K562 (cell line): ENCODE results near the gene FTSJ1. TPM values are rescaled to one million over a fixed set of nuclear protein-coding genes. Genes with fewer than 3 reads are reported as not detected.
A peak's percentile ranks its signal among the peaks of the same experiment; 100 is the strongest.

Experiments used
- BRF1 ChIP-seq: IDR thresholded peaks from 3 replicates; pipeline ENCODE4 v1.6.1; 2011; ENCODE audit warnings: borderline replicate concordance, mild to moderate bottlenecking; ENCODE audit not compliant: insufficient read length; ENCODE audit errors: extremely low read depth
- CTBP1 ChIP-seq: fragments of 450-650 bp; IDR thresholded peaks from 2 replicates; pipeline ENCODE4 v1.6.1; 2016; ENCODE audit warnings: borderline replicate concordance
- CTCF ChIP-seq, 3 experiments: IDR thresholded peaks in 2 of 3; conservative IDR thresholded peaks in 1 of 3; 2 replicates each; pipeline ENCODE4 v1.5.1; 2011 to 2012; ENCODE audit warnings: low read length in 3 of 3, mild to moderate bottlenecking in 3 of 3, control low read depth in 2 of 3, improper control_type of control experiment in 1 of 3, inconsistent platforms in 1 of 3, low read depth in 1 of 3, mixed read lengths in 1 of 3, moderate library complexity in 1 of 3; ENCODE audit not compliant: insufficient read depth in 2 of 3
- DEAF1 ChIP-seq: fragments of 450-650 bp; formaldehyde crosslinking; IDR thresholded peaks from 2 replicates; pipeline ENCODE4 v1.4.0; 2020; ENCODE audit warnings: mild to moderate bottlenecking, moderate library complexity
- HMG20B ChIP-seq: fragments of 250-450 bp; sonication (Bioruptor Pico); IDR thresholded peaks from 2 replicates; pipeline ENCODE4 v1.5.0; 2021; ENCODE audit warnings: mild to moderate bottlenecking
- NFIC ChIP-seq: fragments of 450-650 bp; IDR thresholded peaks from 2 replicates; pipeline ENCODE4 v1.6.1; 2017; ENCODE audit warnings: mild to moderate bottlenecking, inconsistent platforms
- PURB ChIP-seq: sonication (generic); formaldehyde crosslinking; IDR thresholded peaks from 2 replicates; pipeline ENCODE4 v1.9.0; 2021; ENCODE audit warnings: low read depth, mild to moderate bottlenecking, missing genetic modification reagents
- RAD21 ChIP-seq, 2 experiments: fragments of 250-450 bp in 1 of 2; fragments of 450-650 bp in 1 of 2; sonication (Bioruptor Pico) in 1 of 2; formaldehyde crosslinking in 1 of 2; IDR thresholded peaks in 1 of 2; conservative IDR thresholded peaks in 1 of 2; 2 replicates each; pipeline versions ENCODE4 v1.4.0 to v1.8.0; 2020 to 2022; ENCODE audit warnings: mild to moderate bottlenecking in 2 of 2, moderate library complexity in 1 of 2
- SMC3 ChIP-seq: conservative IDR thresholded peaks from 2 replicates; pipeline ENCODE4 v1.6.1; 2011; ENCODE audit warnings: low read depth, low read length, improper control_type of control experiment; ENCODE audit not compliant: insufficient read depth
- polyA plus RNA-seq, 8 experiments: library from polyadenylated mRNA; depleted of rRNA in 4 of 8; stranded (reverse) in 5 of 8; unstranded in 3 of 8; fragments of >200 nt; fragmentation: Nextera tagmentation in 2 of 8; fragmentation: Illumina TruSeq in 1 of 8; extraction: Ambion mirVana in 2 of 8; extraction: Trizol in 1 of 8; gene quantifications; 2 replicates each; pipeline versions ENCODE4 v1.2.1 to v1.2.3, GENCODE V29; 2011 to 2014; ENCODE audit warnings: inconsistent platforms in 1 of 8, missing spikeins in 1 of 8
- total RNA-seq, 7 experiments: library from RNA; depleted of rRNA in 6 of 7; stranded (reverse); fragments of >200 nt in 6 of 7; fragmentation: Illumina TruSeq in 2 of 7; extraction: Trizol in 2 of 7; gene quantifications; 2 replicates each; pipeline versions ENCODE4 v1.2.1 to v1.2.3, GENCODE V29; 2011 to 2021; ENCODE audit warnings: low replicate concordance in 1 of 7

The FTSJ1 gene
- total and polyA plus RNA-seq, 9 of the 15 experiments (the other 6 are each of a cell fraction or from before 2014, with no cell fraction given) = 12.2 to 95.6 (median 71.6) TPM

GRCh38 chrX:48493890-48494364 lies 17.9 kb downstream of the FTSJ1 start (continued):
- TF ChIP-seq CTCF (IDR thresholded peaks at IDR 0.05 in 2 of 3, conservative IDR thresholded peaks at IDR 0.05 in 1 of 3; ENCODE audit: insufficient read depth in 2 of 3, low read depth in 1 of 3, low read length in 3 of 3) = peak; percentile 65 to 77 (median 67)
- TF ChIP-seq RAD21 (CRISPR knock-in tag; conservative IDR thresholded peaks at IDR 0.05 in 1 of 2, IDR thresholded peaks at IDR 0.05 in 1 of 2) = peak; percentile 51 to 77
- TF ChIP-seq HMG20B (CRISPR knock-in tag) = no peak
- peak; percentile 90 for TF ChIP-seq NFIC
- TF ChIP-seq SMC3 = peak; percentile 32; the same call in 1 of the 2 replicates
- peak; percentile 42; the same call in 1 of the 2 replicates for TF ChIP-seq DEAF1 (CRISPR knock-in tag)
- TF ChIP-seq BRF1 = no peak
- TF ChIP-seq PURB (CRISPR knock-in tag) = no peak
- TF ChIP-seq CTBP1 = peak; percentile 63; the same call in 1 of the 2 replicates
